NB4 (cell line): ENCODE measurements around the gene KRT4.

ENCODE experiments used
- DNase-seq: peaks from one replicate; pipeline ENCODE4 v3.0.0; 2010; ENCODE audit warnings: low read depth
- H3K4me3 ChIP-seq: one replicate; pipeline ENCODE4 v1.5.1; 2011; ENCODE audit warnings: mild to moderate bottlenecking, low read depth, low read length, moderate library complexity
- MYC ChIP-seq: IDR thresholded peaks from 2 replicates; pipeline ENCODE4 v1.6.1; 2011; ENCODE audit warnings: low read depth, low read length
- POLR2A ChIP-seq: IDR thresholded peaks from 2 replicates; pipeline ENCODE4 v1.6.1; 2011; ENCODE audit warnings: mild to moderate bottlenecking; ENCODE audit not compliant: insufficient read length; ENCODE audit errors: extremely low read depth
- TF ChIP-seq, protein P1 (sequence below): IDR thresholded peaks from one replicate; pipeline ENCODE4 v1.5.1; 2012; ENCODE audit warnings: low read depth, low read length
- TF ChIP-seq, protein P2 (sequence below): IDR thresholded peaks from 2 replicates; pipeline ENCODE4 v1.6.1; 2011; ENCODE audit warnings: low read depth, low read length

The KRT4 gene

DNA sequence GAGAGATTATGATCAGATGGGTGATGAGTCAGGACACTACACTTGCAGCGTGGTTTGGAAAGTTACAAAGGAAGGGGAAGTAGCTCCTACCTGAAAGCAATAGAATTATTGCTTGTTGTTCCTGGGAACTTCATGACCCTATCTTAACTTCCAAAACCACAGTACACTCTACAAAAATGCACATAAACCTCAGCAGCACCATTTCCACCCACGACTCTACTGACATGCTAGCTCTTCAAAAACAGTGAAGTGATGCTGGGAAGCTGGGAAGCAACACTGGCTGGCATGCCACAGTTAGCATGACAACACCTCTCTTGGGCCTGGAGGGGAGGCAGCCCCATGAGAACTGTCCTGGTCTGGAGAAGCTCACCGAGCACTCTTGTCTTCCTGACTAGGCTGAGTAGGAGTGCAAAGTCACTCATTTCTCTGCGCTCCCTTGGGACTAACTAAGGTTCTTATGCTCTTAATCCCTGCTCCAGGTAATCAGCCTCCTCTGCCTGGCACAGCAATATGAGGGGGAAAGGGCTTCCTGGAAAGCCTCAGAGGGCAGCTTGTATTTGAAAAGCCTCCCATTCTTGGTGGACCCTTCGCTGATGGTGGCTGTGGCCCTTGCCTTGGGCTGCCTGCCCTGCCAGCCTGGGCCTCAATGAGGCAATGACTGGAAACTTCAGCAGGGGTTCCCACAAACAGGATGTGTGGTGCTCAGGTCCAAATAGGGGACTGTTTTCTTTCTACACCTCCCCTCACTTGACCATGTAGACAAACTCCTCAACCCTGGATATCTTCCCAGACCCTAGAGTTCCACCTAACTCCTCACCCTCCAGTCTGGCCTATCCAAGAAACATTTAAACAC, 19.2 kb downstream of the KRT4 start:
- DNase-seq: peak; percentile 50
- TF ChIP-seq, protein P1, sequence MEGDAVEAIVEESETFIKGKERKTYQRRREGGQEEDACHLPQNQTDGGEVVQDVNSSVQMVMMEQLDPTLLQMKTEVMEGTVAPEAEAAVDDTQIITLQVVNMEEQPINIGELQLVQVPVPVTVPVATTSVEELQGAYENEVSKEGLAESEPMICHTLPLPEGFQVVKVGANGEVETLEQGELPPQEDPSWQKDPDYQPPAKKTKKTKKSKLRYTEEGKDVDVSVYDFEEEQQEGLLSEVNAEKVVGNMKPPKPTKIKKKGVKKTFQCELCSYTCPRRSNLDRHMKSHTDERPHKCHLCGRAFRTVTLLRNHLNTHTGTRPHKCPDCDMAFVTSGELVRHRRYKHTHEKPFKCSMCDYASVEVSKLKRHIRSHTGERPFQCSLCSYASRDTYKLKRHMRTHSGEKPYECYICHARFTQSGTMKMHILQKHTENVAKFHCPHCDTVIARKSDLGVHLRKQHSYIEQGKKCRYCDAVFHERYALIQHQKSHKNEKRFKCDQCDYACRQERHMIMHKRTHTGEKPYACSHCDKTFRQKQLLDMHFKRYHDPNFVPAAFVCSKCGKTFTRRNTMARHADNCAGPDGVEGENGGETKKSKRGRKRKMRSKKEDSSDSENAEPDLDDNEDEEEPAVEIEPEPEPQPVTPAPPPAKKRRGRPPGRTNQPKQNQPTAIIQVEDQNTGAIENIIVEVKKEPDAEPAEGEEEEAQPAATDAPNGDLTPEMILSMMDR: no peak
- no peak for TF ChIP-seq POLR2A
- TF ChIP-seq, protein P2, sequence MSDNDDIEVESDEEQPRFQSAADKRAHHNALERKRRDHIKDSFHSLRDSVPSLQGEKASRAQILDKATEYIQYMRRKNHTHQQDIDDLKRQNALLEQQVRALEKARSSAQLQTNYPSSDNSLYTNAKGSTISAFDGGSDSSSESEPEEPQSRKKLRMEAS: no peak
- no peak for TF ChIP-seq MYC
- H3K4me3 ChIP-seq: no peak overlapping the region

DNA sequence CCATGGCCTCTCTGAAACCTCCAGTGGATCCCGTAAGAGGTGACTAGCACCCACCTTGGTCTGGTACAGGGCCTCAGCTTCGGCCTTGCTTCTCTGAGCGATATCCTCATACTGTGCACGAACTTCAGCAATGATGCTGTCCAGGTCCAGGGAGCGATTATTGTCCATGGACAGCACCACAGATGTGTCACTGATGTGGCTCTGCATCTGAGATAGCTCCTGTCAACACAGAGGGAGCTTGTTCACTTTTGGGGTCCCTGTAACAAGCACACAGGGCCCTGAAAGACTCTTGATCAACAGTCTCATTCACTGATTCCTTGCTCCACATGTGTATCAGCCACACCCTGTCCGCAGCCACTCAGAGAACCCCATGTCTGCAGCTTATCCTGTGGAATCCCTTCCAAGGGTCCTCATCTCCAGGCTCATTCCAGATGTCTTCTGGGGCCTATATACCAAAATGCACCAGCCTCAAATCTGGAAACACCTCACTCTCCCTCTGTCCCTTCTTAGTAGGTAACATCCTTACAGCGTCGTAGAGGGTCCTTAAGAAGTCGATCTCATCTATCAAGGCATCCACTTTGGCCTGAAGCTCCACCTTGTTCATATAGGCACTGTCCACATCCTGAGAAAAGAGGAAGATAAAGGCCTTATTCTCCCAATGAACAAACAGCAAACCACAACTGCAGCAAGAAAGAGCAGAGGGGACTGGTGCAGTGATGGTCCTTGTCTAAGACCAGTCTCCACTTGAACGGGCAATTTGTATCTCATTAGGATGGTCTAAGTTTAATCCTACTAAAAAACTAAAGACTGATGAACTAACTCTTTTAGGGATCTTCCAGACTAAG, 21.5 kb downstream of the KRT4 start:
- peak; percentile 55 for DNase-seq
- TF ChIP-seq POLR2A (no peak), MYC (no peak)
- TF ChIP-seq, protein P1: no peak
- TF ChIP-seq, protein P2: no peak
- H3K4me3 ChIP-seq: no peak overlapping the region

DNA sequence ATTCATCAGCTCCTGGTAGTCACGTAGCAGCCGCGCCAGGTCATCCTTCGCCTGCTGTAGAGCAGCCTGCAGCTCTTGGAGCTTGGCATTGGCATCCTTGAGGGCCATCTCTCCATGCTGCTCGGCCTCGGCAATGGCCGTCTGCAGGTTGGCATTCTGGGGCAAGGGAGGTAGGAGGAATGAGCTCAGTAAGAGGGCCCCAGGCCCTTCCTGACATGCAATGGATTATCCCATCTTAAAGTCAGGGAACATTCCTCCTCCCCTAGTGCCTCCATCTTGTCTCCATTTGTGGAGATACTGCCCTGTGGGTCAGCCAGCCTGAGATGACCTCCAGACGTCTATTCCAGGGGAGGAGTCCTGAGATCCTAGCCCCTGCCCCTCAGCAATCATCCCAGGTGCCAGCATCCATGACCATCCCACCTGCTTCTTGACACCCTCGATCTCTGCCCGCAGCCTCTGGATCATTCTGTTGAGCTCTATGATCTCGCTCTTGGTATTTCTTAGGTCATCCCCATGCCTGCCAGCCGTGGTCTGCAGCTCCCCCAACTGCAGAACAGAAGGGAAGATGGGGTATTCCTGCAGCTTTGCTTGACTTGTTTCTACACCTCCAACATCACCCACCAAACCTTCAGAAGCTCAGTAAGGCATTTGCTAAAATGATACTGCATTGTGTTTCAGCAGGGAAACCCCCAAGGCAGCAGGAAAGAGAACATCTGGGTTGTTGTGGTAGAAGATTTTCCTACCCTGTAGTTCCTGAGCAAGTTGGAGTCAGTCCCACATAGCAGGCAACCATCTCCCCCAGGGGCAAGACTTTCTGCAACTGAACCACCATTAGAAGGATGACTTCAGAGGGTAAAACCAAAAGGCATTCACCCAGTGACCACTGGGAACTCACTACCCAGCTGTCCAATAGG, 22.4 kb downstream of the KRT4 start:
- TF ChIP-seq POLR2A: no peak
- TF ChIP-seq, protein P1: no peak
- TF ChIP-seq, protein P2: no peak
- no peak for TF ChIP-seq MYC
- H3K4me3 ChIP-seq: no peak overlapping the region
- DNase-seq: no peak

DNA sequence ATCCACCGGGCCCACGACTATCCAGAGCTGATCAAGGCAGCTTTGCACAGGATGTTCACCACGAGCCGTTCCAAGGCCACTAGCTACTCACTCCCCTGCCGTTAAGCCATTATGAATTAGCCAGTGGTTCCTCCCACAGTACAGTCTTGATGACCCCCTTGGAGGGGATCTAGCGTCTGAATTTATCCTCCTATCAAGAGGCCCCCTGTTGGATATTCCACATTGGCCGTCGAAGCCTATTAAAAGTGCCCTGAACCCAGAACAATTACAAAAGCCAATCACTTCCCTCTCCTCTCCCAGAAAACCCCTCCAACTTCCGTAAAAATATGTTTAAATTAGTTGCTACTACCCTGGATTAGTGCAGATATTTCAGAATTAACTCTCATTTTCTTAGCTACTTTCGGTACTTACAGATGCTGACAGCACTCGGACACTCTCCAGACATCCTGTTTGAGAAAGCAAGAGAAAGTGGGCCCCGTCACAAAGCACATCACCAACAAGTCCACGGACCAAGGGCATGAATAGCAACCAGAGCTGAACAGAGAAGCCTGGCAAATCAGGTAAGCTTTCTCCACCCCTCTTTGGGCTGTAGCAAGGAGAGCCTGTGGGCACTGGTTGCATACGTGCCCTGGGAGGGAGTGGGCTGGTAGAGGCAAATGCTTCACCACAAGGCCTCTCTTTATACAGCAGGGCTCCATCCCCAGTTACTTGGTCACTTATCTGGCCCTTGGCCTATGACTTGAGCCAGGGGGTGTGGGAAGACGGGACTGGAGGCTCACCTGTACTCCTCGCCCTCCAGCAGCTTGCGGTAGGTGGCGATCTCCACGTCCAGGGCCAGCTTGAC, 23.3 kb downstream of the KRT4 start:
- TF ChIP-seq, protein P1: no peak
- TF ChIP-seq POLR2A (no peak), MYC (no peak)
- TF ChIP-seq, protein P2: no peak
- no peak for DNase-seq
- no peak overlapping the region for H3K4me3 ChIP-seq
